Parathyroid adenoma (tissue), 2 donors: ENCODE results near the gene KRTAP9-3.
"Not testable (repeated sequence)": the region's sequence is repeated elsewhere in the genome, so short reads cannot be mapped to it uniquely, and the experiment has no call there.

Experiments used
- H2AFZ ChIP-seq: fragments of 300-600 bp; sonication (generic); one replicate; pipeline ENCODE4 v1.7.0; 2017; ENCODE audit warnings: antibody characterized with exemption, mild to moderate bottlenecking
- H3K27ac ChIP-seq: fragments of 300-600 bp; sonication (generic); one replicate; pipeline ENCODE4 v1.7.0; 2017
- H3K27me3 ChIP-seq: fragments of 300-600 bp; sonication (generic); one replicate; pipeline ENCODE4 v1.7.0; 2017; ENCODE audit warnings: low read length; ENCODE audit not compliant: control insufficient read depth, insufficient read depth
- H3K36me3 ChIP-seq: fragments of 300-600 bp; sonication (generic); one replicate; pipeline ENCODE4 v1.7.0; 2017; ENCODE audit warnings: low read length; ENCODE audit not compliant: control insufficient read depth, insufficient read depth
- H3K4me1 ChIP-seq: fragments of 300-600 bp; sonication (generic); one replicate; pipeline ENCODE4 v1.7.0; 2017; ENCODE audit warnings: control low read depth
- H3K4me2 ChIP-seq: fragments of 300-600 bp; sonication (generic); one replicate; pipeline ENCODE4 v1.7.0; 2017; ENCODE audit warnings: low read length
- H3K4me3 ChIP-seq: fragments of 300-600 bp; sonication (generic); one replicate; pipeline ENCODE4 v1.7.0; 2017; ENCODE audit warnings: low read depth, low read length
- H3K79me2 ChIP-seq: fragments of 300-600 bp; sonication (generic); one replicate; pipeline ENCODE4 v1.7.0; 2017; ENCODE audit warnings: control low read depth
- H3K9ac ChIP-seq: fragments of 300-600 bp; sonication (generic); one replicate; pipeline ENCODE4 v1.7.0; 2017; ENCODE audit warnings: mild to moderate bottlenecking
- H3K9me3 ChIP-seq: fragments of 300-600 bp; sonication (generic); one replicate; pipeline ENCODE4 v1.7.0; 2017; ENCODE audit warnings: low read length; ENCODE audit not compliant: control insufficient read depth
- TF ChIP-seq, protein P1 (sequence below): fragments of 300-600 bp; sonication (generic); IDR thresholded peaks from one replicate; pipeline ENCODE4 v1.7.0; 2017; ENCODE audit warnings: antibody characterized with exemption, mild to moderate bottlenecking
- donor health status: primary hyperparathyroidism.

KRTAP9-3 gene

DNA sequence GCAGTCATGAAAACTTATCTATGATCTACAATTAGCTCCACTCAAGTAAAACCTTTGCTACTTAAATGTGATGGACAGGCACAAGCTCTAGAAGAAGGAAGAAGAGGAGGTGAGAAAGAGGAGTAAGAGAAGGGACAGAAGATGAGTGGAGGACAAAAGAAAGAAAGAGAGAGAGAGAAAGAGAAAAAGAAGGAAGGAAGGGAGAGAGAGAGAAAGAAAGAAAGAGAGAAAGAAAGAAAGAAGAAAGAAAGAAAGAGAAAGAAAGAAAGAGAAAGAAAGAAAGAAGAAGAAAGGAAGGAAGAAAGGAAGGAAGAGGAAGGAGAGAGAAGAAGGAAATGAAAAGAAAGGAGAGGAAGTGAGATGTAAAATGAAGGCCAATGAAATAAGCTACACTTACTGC lies 2.2 kb upstream of the KRTAP9-3 start:
- Histone ChIP-seq H3K79me2 (no peaks in the 10 kb centered on the region), H3K4me3 (no peak overlapping the region), H3K9ac (no peak overlapping the region), H3K4me1 (no peaks in the 10 kb centered on the region), H2AFZ (no peak overlapping the region), H3K36me3 (no peaks in the 10 kb centered on the region), H3K9me3 (no peaks in the 10 kb centered on the region), H3K27me3 (no peaks in the 10 kb centered on the region), H3K4me2 (no peak overlapping the region), H3K27ac (no peak overlapping the region)
- TF ChIP-seq, protein P1, sequence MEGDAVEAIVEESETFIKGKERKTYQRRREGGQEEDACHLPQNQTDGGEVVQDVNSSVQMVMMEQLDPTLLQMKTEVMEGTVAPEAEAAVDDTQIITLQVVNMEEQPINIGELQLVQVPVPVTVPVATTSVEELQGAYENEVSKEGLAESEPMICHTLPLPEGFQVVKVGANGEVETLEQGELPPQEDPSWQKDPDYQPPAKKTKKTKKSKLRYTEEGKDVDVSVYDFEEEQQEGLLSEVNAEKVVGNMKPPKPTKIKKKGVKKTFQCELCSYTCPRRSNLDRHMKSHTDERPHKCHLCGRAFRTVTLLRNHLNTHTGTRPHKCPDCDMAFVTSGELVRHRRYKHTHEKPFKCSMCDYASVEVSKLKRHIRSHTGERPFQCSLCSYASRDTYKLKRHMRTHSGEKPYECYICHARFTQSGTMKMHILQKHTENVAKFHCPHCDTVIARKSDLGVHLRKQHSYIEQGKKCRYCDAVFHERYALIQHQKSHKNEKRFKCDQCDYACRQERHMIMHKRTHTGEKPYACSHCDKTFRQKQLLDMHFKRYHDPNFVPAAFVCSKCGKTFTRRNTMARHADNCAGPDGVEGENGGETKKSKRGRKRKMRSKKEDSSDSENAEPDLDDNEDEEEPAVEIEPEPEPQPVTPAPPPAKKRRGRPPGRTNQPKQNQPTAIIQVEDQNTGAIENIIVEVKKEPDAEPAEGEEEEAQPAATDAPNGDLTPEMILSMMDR, result no peak

DNA sequence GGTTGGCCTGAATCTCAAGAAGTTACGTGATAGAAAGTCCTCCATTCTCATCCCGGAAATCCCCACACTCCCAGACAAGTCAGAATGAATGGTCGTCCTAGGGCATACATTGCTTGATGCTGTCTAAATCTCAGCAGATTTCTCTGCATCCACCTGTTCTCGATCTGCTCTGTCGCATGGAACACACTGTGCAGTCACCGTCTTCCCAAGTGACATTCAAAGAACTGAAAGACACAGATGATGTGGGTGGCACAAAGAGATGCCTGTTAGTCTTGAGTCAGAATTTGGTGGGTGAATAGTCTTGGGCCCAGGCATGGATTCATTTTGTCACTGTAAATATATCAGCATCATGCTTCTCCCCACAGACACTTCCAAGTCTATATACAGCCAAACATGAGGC lies 518 bp upstream of the KRTAP9-3 start:
- Histone ChIP-seq H3K4me2 (no peak overlapping the region), H3K9ac (no peak overlapping the region), H3K79me2 (no peaks in the 10 kb centered on the region), H3K27ac (no peak overlapping the region), H3K27me3 (no peaks in the 10 kb centered on the region), H3K4me1 (no peaks in the 10 kb centered on the region), H3K9me3 (no peaks in the 10 kb centered on the region), H3K4me3 (no peak overlapping the region), H3K36me3 (no peaks in the 10 kb centered on the region), H2AFZ (no peak overlapping the region)
- TF ChIP-seq, protein P1, result no peak

DNA sequence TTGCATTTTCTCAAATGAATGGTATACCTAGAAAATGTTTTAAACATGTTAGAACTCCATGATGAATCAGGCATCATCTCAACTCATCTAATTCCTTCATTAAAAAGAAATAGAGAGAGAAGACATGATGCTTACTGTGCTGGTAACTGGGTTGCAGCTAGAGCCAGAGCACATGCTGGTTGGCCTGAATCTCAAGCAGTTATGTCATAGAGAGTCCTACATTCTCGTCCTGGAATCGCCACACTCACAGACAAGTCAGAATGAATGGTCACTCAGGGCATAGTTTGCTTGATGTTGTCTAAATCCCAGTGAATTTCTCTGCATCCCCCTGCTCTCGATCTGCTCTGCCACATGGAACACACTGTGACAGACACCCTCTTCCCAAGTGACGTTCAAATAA lies 4.9 kb downstream of the KRTAP9-3 start:
- not testable (repeated sequence) for H2AFZ ChIP-seq, H3K9ac ChIP-seq, H3K79me2 ChIP-seq, H3K36me3 ChIP-seq, H3K27me3 ChIP-seq, H3K27ac ChIP-seq, H3K4me3 ChIP-seq, H3K9me3 ChIP-seq, H3K4me2 ChIP-seq, H3K4me1 ChIP-seq

DNA sequence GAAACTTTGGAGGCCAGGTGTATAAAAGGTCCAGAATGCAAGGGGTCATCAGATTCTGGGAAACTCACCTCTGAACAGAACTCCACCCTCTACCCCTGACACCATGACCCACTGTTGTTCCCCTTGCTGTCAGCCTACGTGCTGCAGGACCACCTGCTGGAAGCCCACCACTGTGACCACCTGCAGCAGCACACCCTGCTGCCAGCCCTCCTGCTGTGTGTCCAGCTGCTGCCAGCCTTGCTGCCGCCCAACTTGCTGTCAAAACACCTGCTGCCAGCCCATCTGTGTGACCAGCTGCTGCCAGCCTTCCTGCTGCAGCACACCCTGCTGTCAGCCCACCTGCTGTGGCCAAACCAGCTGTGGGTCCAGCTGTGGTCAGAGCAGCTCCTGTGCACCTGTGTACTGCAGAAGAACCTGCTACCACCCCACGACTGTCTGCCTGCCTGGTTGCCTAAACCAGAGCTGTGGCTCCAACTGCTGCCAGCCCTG lies 5.7 kb downstream of the KRTAP9-3 start, which contains the start of gene KRTAP9-8:
TSS of gene KRTAP9-8 (plus strand) at position 51 of the 489 bp plus-strand sequence. CDS start at position 104, 53 bp downstream.
- not testable (repeated sequence) for H3K36me3 ChIP-seq, H3K27me3 ChIP-seq, H3K4me2 ChIP-seq, H3K9me3 ChIP-seq, H3K4me1 ChIP-seq, H3K9ac ChIP-seq, H3K27ac ChIP-seq, H3K79me2 ChIP-seq, H2AFZ ChIP-seq, H3K4me3 ChIP-seq

DNA sequence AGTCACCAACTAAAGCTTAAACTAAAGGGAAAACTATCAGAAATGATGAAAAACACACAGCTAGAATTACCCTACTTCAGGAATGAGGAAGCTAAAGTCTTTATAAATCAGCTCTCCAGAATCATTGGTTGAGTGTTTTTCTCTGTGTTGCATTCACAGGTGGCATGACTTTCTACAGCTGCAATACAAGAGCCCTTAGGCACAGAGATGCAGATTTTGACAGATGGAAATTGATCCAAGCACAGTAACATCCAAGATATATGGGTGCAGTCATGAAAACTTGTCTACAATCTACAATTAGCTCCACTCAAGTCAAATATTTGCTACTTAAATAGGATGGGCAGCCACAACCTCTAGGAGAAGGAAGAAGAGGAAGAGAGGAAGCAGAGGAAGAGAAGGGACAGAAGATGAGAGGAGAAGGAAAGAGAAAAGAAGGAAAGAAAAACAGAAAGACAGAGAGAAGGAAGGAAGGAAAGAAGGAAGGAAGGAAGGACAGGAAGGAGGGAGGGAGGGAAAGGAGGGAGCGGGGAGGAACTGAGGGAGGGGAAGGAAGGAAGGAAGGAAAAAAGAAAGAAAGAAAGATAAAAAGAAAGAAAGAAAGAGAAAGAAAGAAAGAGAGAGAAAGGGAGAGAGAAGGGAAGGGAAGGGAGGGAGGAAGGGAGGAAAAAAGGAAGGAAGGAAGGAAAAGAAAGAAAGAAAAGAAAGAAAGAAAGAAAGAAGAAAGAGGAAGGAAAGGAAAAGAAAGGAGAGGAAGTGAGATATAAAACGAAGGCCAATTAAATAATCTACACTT lies 14.9 kb downstream of the KRTAP9-3 start:
- not testable (repeated sequence) for H3K27ac ChIP-seq, H3K36me3 ChIP-seq, H3K4me1 ChIP-seq, H2AFZ ChIP-seq, H3K4me3 ChIP-seq, H3K4me2 ChIP-seq, H3K9me3 ChIP-seq, H3K9ac ChIP-seq, H3K79me2 ChIP-seq, H3K27me3 ChIP-seq

DNA sequence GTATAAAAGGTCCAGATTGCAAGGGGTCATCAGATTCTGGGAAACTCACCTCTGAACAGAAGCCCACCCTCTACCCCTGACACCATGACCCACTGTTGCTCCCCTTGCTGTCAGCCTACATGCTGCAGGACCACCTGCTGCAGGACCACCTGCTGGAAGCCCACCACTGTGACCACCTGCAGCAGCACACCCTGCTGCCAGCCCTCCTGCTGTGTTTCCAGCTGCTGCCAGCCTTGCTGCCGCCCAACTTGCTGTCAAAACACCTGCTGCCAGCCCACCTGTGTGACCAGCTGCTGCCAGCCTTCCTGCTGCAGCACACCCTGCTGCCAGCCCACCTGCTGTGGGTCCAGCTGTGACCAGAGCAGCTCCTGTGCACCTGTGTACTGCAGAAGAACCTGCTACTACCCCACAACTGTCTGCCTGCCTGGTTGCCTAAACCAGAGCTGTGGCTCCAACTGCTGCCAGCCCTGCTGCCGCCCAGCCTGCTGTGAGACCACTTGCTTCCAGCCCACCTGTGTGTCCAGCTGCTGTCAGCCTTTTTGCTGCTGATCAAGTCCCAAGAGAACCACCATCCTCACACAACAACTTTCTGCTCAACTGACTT lies 17.5 kb downstream of the KRTAP9-3 start, which contains the start of gene KRTAP9-4:
TSS of gene KRTAP9-4 (plus strand) at position 51 of the 604 bp plus-strand sequence. CDS start at position 85, 34 bp downstream.
- H3K4me2 ChIP-seq, H3K9ac ChIP-seq, H3K36me3 ChIP-seq, H3K79me2 ChIP-seq, H3K27ac ChIP-seq, H3K27me3 ChIP-seq, H3K4me1 ChIP-seq, H2AFZ ChIP-seq, H3K4me3 ChIP-seq, H3K9me3 ChIP-seq: not testable (repeated sequence)
